Esophagus muscularis mucosa (tissue), 4 donors: Measurements from ENCODE around the gene SEL1L3. TPM values are rescaled to one million over a fixed set of nuclear protein-coding genes. Genes with fewer than 3 reads are reported as not detected.

Experiments used
- DNase-seq: peaks from one replicate; pipeline ENCODE4 v3.0.0-alpha.2; 2017; ENCODE audit errors: extremely low spot score
- H3K27ac ChIP-seq, 4 donors: fragments of 200-600 bp; sonication (generic); replicated peaks in 1 of 4; 1 replicate in 3 of 4; 2 replicates in 1 of 4; pipeline ENCODE4 v1.5.1; 2016 to 2019; ENCODE audit warnings: mild to moderate bottlenecking in 1 of 4
- H3K27me3 ChIP-seq, 4 donors: fragments of 200-600 bp; sonication (generic); one replicate each; pipeline versions ENCODE4 v1.5.1 to v1.6.0; 2016 to 2019
- H3K36me3 ChIP-seq, 4 donors: fragments of 200-600 bp; sonication (generic); one replicate each; pipeline ENCODE4 v1.5.1; 2016 to 2019
- H3K4me1 ChIP-seq, 4 donors: fragments of 200-600 bp; sonication (generic); one replicate each; pipeline ENCODE4 v1.5.1; 2016 to 2019
- H3K4me3 ChIP-seq, 4 donors: fragments of 200-600 bp; sonication (generic); 1 replicate in 2 of 4; 2 replicates in 2 of 4; pipeline ENCODE4 v1.5.1; 2016 to 2019; ENCODE audit warnings: mild to moderate bottlenecking in 4 of 4, moderate library complexity in 1 of 4
- H3K9me3 ChIP-seq, 4 donors: fragments of 200-600 bp; sonication (generic); 1 replicate in 3 of 4; 2 replicates in 1 of 4; pipeline ENCODE4 v1.5.1; 2016 to 2019
- CTCF ChIP-seq, 3 experiments: fragments of 200-600 bp in 2 of 3; fragments of 450-650 bp in 1 of 3; sonication (generic) in 2 of 3; IDR thresholded peaks; one replicate each; pipeline ENCODE4 v1.5.1; 2017 to 2019; ENCODE audit warnings: antibody characterized with exemption in 3 of 3, mild to moderate bottlenecking in 2 of 3, moderate library complexity in 1 of 3
- EP300 ChIP-seq: sonication (generic); formaldehyde crosslinking; IDR thresholded peaks from one replicate; pipeline ENCODE4 v1.6.1; 2017; ENCODE audit warnings: antibody characterized with exemption
- POLR2A ChIP-seq: fragments of 450-650 bp; IDR thresholded peaks from one replicate; pipeline ENCODE4 v1.6.1; 2017; ENCODE audit warnings: antibody characterized with exemption, moderate library complexity, mild to moderate bottlenecking, low read depth
- POLR2AphosphoS5 ChIP-seq, 2 donors: sonication (generic); formaldehyde crosslinking; IDR thresholded peaks; one replicate each; pipeline ENCODE4 v1.6.1; 2017; ENCODE audit warnings: antibody characterized with exemption in 2 of 2
- WGBS: methylation state at CpG from one replicate; pipeline ENCODE4 v1.1.5; 2018; 5-methylcytosine and 5-hydroxymethylcytosine counted together
- intact Hi-C: fragments of 100-400 bp; cut with DNase I; formaldehyde crosslinking; loops from one replicate; pipeline ENCODE4 v1.15.1; 2023
- total RNA-seq, 4 donors: library from RNA; depleted of rRNA; stranded (reverse); fragments of >200 nt; gene quantifications; one replicate each; pipeline versions ENCODE4 v1.1.0 to v1.2.1, GENCODE V29; 2016

Gene SEL1L3
- total RNA-seq, 4 donors from 2014 or later: 3.3 to 11.7 (median 5.7) TPM

GRCh38 chr4:25875281-25875745 is 12.5 kb upstream of the SEL1L3 start:
- Histone ChIP-seq H3K27me3 (no peaks in the 10 kb centered on the region), H3K4me1 (no peaks in the 10 kb centered on the region), H3K4me3 (no peak overlapping the region), H3K9me3 (no peaks in the 10 kb centered on the region), H3K36me3 (no peaks in the 10 kb centered on the region), H3K27ac (no peak overlapping the region)
- whole genome bisulfite sequencing: 89% methylated on average over 7 of the region's 7 CpGs
- DNase-seq: no peak
- TF ChIP-seq EP300: no peak
- no peak for TF ChIP-seq POLR2A
- no peak for TF ChIP-seq CTCF (IDR thresholded peaks at IDR 0.05)
- no peak for TF ChIP-seq POLR2AphosphoS5 (IDR thresholded peaks at IDR 0.05)
- intact Hi-C loops: no loop called here

- no peak overlapping the region for H3K4me3 ChIP-seq
- 93% methylated on average over 3 of the region's 3 CpGs for WGBS
- no peak for TF ChIP-seq POLR2AphosphoS5 (IDR thresholded peaks at IDR 0.05)
- no peak for TF ChIP-seq POLR2A
- TF ChIP-seq CTCF (IDR thresholded peaks at IDR 0.05): no peak
- TF ChIP-seq EP300: no peak
- intact Hi-C loops: no loop called here
- no peak for DNase-seq
- H3K9me3 ChIP-seq: no peaks in the 10 kb centered on the region
- no peaks in the 10 kb centered on the region for H3K27me3 ChIP-seq
- no peaks in the 10 kb centered on the region for H3K36me3 ChIP-seq
- no peaks in the 10 kb centered on the region for H3K4me1 ChIP-seq
- H3K27ac ChIP-seq: no peak overlapping the region
Observed at GRCh38 chr4:25874655-25875054, 11.9 kb upstream of the SEL1L3 start.

- Histone ChIP-seq H3K4me3 (no peak overlapping the region), H3K36me3 (no peaks in the 10 kb centered on the region), H3K9me3 (no peaks in the 10 kb centered on the region), H3K4me1 (no peaks in the 10 kb centered on the region), H3K27ac (no peak overlapping the region), H3K27me3 (no peaks in the 10 kb centered on the region)
- WGBS: 89% methylated on average over 7 of the region's 7 CpGs
- DNase-seq: no peak
- intact Hi-C loops: no loop called here
- TF ChIP-seq CTCF (IDR thresholded peaks at IDR 0.05) (no peak), POLR2A (no peak), POLR2AphosphoS5 (IDR thresholded peaks at IDR 0.05) (no peak)
Observed at GRCh38 chr4:25873632-25874129, 10.9 kb upstream of the SEL1L3 start.

- intact Hi-C loops: no loop called here
Observed at GRCh38 chr4:25872851-25873631, 10.3 kb upstream of the SEL1L3 start.

More at GRCh38 chr4:25872851-25873631, 10.3 kb upstream of the SEL1L3 start:
- H3K4me1 ChIP-seq: no peaks in the 10 kb centered on the region
- TF ChIP-seq POLR2AphosphoS5 (IDR thresholded peaks at IDR 0.05) (no peak), POLR2A (no peak), EP300 (no peak), CTCF (IDR thresholded peaks at IDR 0.05) (no peak)
- 85% methylated on average over 13 of the region's 13 CpGs for WGBS
- no peaks in the 10 kb centered on the region for H3K27me3 ChIP-seq
- no peaks in the 10 kb centered on the region for H3K36me3 ChIP-seq
- no peaks in the 10 kb centered on the region for H3K9me3 ChIP-seq
- no peak overlapping the region for H3K27ac ChIP-seq
- no peak for DNase-seq
- H3K4me3 ChIP-seq: no peak overlapping the region
